HCT116 (cell line): ENCODE measurements around the gene BMAL1.

Experiments used
- CTCF ChIP-seq, 3 experiments: fragments of 200-600 bp in 1 of 3; sonication (generic) in 1 of 3; IDR thresholded peaks in 2 of 3; conservative IDR thresholded peaks in 1 of 3; 2 replicates each; pipeline ENCODE4 v1.5.1; 2012 to 2017; ENCODE audit warnings: low read depth in 2 of 3, low read length in 2 of 3, antibody characterized with exemption in 1 of 3, borderline replicate concordance in 1 of 3, control low read depth in 1 of 3, mild to moderate bottlenecking in 1 of 3, mixed read lengths in 1 of 3, mixed run types in 1 of 3, moderate library complexity in 1 of 3; ENCODE audit not compliant: insufficient read depth in 1 of 3
- EGR1 ChIP-seq: IDR thresholded peaks from 2 replicates; pipeline ENCODE4 v1.6.1; 2012; ENCODE audit warnings: low read depth
- EZH2 ChIP-seq: fragments of 200-600 bp; sonication (generic); IDR thresholded peaks from 2 replicates; pipeline ENCODE4 v1.6.1; 2017; ENCODE audit warnings: antibody characterized with exemption, mixed run types
- POLR2A ChIP-seq: IDR thresholded peaks from 2 replicates; pipeline ENCODE4 v1.7.0; 2011; ENCODE audit warnings: borderline replicate concordance; ENCODE audit not compliant: insufficient read depth, insufficient read length; ENCODE audit errors: extremely low read depth
- POLR2AphosphoS5 ChIP-seq: IDR thresholded peaks from 2 replicates; pipeline ENCODE4 v1.6.1; 2011; ENCODE audit warnings: mild to moderate bottlenecking, low read depth, low read length, moderate library complexity
- SRF ChIP-seq: IDR thresholded peaks from 2 replicates; pipeline ENCODE4 v1.6.1; 2012; ENCODE audit warnings: low read depth

GRCh38 chr11:13233173-13233745 lies 44.3 kb upstream of the BMAL1 start:
- TF ChIP-seq CTCF (IDR thresholded peaks at IDR 0.05 in 2 of 3, conservative IDR thresholded peaks at IDR 0.05 in 1 of 3; ENCODE audit: borderline replicate concordance in 1 of 3, insufficient read depth in 1 of 3, low read depth in 2 of 3, low read length in 2 of 3) (no peak), EZH2 (no peak), SRF (no peak), POLR2A (no peak), POLR2AphosphoS5 (no peak), EGR1 (no peak)
